Renal cortex interstitium (tissue), 11 donors: ENCODE data around the gene RPTOR. TPM values are rescaled to one million over a fixed set of nuclear protein-coding genes. Genes with fewer than 3 reads are reported as not detected.

Experiments
- DNase-seq, 11 donors: peaks; one replicate each; pipeline ENCODE4 v3.0.0-alpha.2; 2013; ENCODE audit warnings: low read depth in 9 of 11, low spot score in 4 of 11; ENCODE audit errors: extremely low read depth in 1 of 11
- polyA plus RNA-seq, 3 donors: library from polyadenylated mRNA; unstranded; fragments of 120-200 nt; gene quantifications; one replicate each; pipeline ENCODE4 v1.2.1, GENCODE V29; 2013; ENCODE audit not compliant: insufficient read length in 3 of 3

Gene RPTOR
- polyA plus RNA-seq, 3 donors, result 17.2 to 22.5 (median 21.4) TPM

DNA sequence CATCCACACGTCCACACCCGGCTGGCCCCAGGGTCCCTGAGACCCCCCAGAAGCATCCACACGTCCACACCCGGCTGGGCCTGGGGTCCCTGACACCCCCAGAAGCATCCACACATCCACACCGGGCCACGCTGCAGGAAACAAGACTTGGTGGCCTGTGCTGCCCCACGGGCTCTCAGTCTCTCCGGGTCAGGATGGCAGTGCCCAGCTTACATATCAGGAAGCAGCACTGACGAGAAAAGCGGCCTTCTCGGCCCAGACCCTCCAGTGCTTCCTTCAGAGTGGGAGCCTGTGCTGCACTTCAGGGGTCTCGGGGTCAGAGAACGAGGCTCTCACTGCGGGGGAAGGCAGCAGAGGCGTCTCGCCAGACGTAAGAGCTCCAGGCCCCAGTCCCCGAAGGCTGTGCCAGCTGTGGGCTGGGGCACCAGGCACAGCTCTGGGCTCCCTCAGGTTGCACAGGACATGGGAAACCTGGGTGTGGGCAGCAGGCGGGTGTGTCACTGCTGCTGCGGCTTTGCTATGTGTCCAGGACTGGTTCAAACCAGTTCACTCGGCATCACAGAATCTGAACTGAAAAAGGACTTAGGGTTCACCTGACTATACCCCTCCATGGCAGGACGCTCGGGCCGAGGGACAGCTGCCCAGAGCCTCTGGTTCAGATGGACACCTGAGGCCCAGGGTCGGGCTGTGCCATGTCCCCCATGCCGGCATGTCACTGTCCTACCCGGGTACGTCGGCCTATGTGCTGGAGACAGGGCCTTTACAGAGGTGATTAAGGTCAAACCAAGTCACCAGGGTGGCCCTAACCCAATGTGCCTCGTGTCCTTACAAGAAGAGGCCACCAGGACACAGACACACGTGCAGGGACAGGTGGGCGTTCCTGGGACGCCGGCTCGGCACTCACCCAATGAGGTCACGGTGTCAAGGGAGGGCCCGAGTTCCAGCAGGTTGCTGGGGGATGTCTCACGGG, 406.8 kb downstream of the RPTOR start:
- DNase-seq, result no peak

DNA sequence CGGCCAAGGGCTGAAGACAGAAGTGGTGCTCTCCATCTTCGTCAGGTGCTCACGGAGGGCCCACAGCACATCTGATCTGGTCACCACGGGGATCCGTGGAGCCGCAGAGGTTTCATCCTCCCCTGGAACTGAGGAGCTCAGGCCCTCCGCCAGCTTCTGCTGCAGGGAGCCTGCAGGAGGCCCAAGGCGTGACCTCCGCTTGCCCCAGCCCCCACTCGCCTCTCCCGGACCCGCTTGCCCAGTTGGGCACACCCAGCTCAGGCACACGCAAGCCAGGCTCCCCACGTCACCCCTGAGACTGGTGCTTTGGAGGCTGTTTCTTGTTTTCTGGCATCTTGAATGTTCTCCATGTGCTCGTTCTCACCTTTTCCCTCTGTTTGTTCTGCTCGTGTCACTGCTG, 407.7 kb downstream of the RPTOR start:
- no peak for DNase-seq

DNA sequence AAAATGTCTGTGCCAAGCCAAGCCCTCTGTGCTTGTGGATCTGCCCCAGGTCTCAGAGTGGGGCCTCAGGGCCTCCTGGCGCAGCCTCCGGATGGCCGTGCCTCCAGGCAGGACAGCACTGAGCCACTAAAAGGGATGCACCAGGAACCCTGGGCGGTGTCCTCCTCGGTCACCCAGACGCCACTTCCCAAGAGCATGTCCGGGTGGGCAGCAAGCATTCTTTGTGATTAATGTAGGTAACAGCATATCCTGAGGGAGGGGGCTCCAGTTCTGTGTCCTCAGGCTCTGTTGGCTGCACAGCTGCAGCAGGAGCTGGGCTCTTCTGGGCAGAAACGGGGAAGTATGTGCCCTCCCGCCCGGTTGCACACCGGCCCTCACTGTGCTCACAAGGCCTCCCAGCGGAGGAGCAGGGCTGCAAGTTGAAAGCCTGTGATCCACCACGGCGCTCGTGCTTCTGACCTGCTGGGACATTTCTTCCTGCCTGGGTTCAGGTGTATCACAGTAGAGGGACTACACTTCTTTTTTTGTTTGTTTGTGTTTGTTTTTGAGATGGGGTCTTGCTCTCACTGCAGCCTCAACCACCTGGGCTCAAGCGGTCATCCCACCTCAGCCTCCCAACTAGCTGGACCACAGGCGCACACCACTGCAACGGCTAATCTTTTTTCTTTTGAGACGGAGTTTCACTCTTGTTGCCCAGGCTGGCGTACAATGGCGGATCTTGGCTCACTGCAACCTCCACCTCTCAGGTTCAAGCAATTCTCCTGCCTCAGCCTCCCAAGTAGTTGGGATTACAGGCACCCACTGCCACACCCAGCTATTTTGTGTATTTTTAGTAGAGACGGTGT, 409.1 kb downstream of the RPTOR start:
- DNase-seq, result no peak

DNA sequence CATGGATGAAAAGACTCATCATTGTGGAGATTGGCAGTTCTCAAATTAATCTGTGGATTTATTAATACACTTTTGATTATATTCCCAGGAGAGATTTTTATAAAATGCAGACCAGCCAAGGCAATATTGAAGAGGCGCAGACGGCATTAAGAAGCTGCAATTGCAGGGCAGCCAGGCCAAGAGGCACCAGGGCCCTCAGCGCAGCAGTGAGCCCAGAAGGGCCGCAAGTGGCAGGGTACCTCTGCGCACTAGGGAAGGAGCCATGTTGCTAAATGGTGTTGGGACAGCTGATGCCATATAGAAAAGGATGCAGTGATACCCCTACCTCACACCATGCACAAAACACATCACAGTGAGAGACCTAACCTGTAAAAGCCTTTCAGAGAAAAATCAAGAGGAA, 410.4 kb downstream of the RPTOR start:
- DNase-seq, result no peak

DNA sequence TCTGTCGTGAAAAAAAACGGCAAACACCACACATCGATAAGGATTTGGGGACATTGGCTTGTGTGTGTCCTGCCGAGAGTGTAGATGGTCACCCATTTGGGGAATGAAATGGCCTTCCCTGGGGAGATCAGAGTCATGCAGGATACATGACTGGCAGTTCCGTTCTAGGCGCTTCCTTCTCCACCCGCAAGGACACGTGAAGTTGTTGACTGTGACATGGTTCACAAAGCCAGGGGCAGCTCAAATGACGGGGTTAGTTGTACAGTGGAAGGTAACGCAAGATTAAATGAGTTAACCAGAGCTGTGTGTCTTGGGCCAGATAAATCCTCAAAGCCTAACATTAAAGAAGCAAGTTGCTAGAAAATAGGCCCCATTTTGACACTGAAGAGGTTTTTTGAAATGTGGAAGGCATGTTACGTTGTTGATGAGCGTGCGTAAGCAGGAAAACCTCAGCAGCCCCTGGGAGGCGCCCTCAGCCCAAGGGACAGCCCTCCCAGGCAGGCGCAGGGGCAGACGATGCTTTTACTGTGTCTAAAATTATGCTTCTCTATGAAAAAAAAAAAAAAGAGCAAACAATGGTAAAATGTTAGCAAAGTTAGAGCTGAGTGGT, 411.1 kb downstream of the RPTOR start:
- DNase-seq, result no peak

DNA sequence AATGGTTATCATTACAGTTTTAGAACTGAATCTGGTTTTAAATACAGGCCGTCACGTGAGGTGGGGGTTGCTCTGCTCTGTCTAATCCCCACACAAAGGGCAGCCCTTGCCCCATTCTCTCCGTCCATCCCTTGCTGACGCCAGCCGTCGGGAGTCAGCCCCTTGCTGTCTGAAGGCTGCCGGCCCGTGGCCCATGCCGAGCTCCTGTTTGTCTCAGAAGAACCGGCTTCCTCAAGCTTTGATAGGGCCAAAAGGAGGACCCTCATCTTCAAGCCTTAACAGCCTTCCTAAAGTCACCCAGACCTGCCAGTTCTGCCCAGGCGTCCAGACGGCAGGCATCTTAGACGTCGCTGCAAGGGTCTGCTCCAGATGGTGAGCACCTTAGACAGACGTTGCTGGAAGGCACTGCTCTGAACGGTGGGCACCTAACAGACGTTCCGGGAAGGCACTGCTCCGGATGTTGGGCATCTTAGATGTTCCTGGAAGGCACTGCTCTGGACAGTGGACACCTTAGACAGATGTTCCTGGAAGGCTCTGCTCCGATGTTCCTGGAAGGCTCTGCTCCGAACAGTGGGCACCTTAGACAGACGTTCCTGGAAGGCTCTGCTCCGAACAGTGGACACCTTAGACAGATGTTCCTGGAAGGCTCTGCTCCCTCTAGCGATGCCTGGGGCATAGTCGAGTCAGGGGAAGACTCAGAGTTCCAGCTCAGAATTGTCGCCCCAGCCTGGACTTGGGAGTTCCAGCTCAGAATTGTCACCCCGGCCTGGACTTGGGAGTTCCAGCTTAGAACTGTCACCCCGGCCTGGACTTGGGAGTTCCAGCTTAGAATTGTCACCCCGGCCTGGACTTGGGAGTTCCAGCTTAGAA, 411.9 kb downstream of the RPTOR start:
- no peak for DNase-seq

DNA sequence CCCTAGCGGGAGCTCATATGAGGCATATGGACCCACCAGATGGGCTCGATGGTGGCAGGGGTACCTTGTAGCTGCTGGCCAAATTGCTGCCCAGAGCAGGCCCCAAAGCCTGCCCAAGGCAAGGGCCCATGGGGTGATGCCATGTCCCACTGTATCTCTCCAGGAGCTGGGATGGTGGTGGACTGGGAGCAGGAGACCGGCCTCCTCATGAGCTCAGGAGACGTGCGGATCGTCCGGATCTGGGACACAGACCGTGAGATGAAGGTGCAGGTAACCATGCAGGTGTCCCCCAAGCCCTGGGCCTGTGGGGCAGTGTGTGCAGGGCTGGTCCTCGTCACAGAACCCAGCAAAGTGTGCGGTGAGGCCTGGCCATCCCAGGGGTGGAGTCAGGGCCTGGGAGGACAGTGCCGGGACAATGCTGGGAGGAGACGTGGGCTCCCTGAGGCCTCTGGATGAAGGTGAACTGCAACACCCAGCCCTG, 412.9 kb downstream of the RPTOR start:
- no peak for DNase-seq

DNA sequence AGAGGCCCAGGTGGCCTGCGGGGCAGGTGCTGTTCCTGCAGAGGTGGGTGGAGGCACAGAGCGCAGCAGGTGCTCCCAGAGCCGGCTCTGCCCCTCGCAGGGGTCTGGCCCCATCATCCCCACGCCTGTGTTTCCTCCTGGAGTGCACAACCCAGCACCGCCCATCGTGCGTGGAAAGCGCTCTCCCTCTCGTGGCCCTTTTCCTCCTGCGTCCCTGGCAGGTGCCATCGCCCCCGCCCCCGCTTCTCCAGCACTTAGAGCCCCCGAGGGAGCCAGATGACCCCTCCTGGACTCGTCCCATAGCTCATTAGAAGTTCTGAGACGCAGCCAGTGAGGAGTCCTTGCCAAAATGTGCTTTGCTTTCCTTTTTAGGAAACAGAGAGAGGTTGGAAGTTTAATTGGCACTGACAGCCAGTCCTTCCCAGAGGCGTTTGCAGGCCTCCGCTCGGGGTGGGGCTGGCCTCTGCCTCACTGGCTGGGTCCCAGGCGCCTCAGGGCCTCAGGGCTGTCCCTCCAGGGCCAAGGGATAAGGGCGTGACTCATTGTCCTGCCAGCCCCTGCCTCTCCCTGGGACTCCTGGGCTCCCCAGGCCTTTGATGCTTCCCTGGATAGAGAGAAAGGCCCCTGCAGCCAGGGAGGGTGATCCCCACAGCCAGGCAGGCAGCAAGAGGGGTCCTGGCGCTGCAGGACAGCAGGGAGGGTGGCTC, 414.8 kb downstream of the RPTOR start:
- DNase-seq, result peak in 3 of 11 donors; percentile 41 to 54 (median 54)

DNA sequence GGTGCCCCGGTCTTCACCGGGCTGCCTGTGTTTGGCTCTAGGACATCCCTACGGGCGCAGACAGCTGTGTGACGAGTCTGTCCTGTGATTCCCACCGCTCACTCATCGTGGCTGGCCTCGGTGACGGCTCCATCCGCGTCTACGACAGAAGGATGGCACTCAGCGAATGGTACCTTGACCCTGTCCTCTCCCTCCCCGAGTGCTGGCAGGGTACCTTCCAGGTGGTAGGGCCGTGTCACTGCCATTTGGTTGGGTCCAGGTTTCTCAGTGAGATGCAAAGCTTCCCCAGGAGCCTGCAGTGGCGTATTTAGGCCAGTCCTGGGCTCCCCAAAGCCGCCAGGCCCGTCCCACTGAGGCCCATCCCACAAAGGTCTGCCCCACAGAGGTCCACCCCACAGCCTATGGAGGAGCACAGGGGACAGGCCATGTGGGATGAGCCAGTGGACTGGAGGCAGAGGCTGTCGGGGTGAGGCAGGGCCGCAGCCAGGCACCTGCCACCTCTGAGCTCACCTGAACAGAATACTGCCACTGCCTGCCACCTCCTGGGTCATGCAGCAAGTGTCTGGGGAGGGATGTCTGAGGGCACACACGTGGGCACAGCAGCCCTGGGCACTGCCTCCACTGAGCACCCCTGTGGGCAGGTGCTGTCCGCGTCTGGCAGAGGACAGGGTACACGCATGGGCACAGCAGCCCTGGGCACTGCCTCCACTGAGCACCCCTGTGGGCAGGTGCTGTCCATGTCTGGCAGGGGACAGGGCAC, 415.6 kb downstream of the RPTOR start:
- DNase-seq, result no peak

DNA sequence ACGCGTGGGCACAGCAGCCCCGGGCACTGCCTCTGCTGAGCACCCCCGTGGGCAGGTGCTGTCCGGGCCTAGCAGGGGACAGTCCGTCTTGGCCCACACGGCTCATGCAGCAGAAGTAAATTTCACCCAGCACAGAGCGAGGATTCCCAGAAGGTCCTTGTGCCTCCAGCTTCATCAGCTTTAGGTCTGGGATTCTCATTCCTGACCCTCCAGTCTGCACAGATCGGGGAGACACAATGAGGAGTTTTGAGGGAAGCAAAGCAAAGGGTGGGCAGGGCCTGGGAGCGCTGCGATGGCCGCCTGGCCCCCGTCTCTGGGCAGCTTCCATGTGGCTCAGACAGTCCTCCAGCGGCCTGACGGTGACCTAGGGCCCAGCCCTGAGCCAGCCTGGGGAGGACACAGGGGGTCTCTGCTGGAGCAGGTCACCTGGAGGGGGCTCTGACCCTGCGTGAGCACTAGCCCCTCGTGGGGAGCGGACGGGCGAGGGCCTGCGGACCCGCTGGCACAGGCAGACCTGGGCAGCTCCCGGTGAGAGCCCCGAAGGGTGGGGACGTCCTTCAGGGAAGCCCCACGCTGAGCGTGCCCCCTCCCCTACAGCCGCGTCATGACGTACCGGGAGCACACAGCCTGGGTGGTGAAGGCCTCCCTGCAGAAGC, 416.3 kb downstream of the RPTOR start:
- no peak for DNase-seq

DNA sequence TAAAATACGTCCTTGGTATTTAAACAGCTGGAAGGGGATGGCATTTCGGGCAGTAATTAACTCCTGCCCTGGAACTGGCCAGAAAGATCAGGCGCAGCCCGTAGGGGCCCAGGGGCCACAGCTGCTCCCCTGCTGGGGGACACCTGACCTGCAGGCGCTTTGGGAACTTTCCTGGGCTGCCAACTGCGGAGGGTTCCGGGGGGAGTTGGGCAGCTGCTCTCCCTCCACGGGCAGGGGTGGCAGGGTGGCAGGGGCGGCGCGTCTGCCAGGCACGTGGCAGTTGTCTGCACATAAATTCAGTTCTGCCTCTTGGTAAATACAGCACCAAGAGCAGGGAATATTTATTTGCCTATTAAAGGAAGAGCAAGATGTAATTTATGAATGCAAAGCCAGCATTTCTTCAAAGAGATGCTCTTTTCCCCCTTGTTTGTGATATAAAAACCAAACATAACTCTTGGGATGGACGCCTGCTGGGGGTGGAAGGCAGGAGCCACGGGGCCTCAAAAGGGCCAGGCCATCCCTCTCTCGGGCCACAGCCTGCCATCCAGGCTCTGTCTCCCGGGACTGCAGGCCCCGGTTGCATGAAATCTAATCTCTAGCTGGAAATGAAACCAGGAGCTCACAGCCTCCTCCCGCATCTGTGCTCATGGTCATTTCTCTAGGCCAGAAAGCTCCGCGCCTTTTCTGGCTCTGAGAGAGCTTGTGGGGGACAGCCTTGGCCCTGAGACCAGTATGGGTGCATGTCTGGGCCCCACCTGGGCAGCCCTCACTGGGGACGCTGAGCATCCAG, 417.1 kb downstream of the RPTOR start:
- no peak for DNase-seq

DNA sequence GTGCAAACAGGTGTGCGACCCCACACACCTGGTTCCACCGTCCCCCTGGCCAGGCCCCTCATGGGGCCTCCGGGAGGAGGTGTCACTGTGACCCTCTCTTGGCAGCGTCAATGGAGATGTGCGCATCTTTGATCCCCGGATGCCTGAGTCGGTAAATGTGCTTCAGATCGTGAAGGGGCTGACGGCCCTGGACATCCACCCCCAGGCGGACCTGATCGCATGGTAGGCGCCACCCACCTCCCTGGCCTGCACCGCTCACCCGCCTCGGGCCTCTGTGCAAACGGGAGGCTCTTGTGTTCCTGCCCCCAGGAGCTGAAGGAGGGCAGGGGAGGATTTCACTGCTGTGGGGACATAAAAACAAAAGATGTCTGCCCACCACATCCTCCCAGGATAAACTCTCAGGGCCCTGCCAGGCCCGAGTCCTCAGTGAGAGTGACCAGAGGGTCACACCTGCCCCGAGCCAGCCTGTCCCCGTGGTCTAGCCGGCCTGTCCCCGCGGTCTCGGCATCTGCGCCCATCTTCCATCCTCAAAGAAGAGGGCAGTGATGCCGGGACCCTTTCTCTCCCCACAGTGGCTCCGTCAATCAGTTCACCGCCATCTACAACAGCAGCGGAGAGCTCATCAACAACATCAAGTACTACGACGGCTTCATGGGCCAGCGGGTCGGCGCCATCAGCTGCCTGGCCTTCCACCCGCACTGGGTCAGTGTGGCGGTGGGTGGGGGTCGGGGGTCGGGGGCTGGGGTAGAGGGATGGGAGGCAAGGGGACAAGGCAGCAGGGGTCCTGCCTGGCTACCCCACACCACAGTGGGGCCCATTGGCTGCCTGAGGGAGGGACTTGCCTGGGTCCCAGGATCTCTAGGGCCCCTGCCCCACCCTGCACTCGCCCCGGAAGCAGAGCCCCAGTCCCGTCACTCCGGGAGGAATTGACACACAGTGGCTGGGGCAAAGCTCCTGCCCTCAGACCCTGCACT, 418.0 kb downstream of the RPTOR start:
- no peak for DNase-seq

DNA sequence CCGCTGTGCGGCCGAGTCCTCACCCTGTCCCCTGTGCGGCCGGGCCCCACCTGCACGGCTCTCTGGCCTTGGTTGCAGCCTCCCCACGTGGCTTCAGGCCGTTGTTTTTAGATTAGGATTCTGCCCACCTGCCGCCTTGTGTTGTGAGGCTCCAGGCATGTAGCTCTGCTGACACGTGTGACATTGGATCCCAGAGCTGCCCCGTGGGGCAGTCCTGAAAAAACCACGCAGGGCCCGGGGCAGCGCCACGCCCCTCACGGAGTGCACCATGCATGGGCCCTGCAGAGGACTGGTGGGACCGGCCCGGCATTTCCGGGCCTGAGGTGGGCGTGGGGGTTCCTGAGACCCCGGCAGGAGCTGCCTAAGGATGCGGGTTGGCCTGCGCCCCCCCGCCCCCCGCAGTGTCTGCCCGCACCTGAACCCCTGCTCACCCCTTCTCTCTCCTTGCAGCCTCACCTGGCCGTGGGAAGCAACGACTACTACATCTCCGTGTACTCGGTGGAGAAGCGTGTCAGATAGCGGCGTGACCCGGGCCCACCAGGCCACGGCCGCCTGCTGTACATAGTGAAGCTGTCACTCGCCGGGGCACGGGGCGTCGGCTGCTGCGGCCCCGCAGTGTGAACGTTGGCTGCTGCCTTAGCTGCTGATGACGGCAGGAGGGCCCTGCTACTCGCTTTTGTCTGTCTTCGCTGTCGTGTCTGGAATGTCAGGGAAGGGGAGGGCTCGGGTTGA, 419.3 kb downstream of the RPTOR start:
- no peak for DNase-seq

DNA sequence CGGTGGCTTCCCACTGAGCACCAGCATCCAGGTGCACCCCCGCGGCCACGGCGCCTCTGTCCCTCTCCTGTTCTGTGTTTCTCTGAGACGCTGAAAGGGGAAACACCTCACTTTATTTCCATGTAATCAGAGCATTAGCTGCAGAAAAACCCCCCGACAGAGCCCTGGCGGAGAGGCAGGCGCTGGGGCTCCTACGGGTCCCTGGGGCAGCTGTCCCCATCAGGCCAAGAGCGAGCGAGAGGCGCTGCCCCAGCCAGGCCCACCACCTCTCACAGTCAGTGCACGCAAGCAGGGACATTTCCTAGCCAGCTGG, 419.9 kb downstream of the RPTOR start:
- DNase-seq, result no peak
